Myocyte (in vitro differentiated cells): ENCODE data around the gene DPP10. TPM values are rescaled to one million over a fixed set of nuclear protein-coding genes. Genes with fewer than 3 reads are reported as not detected.
"Not testable (repeated sequence)": the region's sequence is repeated elsewhere in the genome, so short reads cannot be mapped to it uniquely, and the experiment has no call there.

Source experiments
- DNase-seq: peaks from one replicate; pipeline ENCODE4 v3.0.0-alpha.2; 2012; ENCODE audit warnings: low read depth
- total RNA-seq: library from RNA; depleted of rRNA; stranded (reverse); fragments of >200 nt; gene quantifications from 2 replicates; pipeline ENCODE4 v1.2.3, GENCODE V29; 2014

DPP10 gene
- total RNA-seq, 1 donor from 2014 or later = not detected

DNA sequence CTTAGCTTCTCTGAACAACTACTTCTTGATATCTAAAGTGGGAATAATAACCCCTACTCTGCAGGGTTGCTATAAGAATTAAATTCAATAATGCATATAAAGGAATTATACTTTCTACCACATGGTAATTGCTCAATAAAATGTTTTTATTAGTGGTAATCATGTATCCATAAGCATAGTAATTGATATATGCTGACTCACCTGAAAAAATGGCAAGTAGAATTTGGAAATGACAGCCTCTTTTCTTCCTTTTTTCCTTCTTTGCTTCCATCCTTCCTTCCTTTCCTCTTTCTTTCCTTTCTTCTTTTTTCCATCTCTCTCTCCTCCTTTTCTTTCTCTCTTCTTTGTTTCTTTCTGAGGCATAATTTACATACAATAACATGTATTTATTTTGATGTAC is 65.3 kb downstream of the DPP10 start:
- no peak for DNase-seq

DNA sequence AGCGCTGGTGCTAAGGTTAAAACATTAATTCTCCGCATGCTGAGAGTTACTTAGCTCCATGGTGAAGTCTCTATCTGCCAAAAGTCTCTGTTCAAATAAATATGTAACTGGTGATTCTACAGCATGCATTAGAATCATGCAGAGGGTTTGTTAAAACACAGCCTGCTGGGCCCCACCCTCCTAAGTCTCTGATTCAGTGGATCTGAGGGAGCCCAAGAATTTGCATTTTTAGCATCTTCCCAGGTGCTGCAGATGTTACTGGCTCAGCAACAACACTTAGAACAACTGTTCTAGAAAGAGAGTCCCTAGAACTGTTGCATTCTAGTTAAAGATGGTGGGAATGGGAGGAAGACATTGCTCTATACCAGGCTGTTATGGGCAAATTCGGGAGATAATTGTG is 73.4 kb downstream of the DPP10 start:
- no peak for DNase-seq

DNA sequence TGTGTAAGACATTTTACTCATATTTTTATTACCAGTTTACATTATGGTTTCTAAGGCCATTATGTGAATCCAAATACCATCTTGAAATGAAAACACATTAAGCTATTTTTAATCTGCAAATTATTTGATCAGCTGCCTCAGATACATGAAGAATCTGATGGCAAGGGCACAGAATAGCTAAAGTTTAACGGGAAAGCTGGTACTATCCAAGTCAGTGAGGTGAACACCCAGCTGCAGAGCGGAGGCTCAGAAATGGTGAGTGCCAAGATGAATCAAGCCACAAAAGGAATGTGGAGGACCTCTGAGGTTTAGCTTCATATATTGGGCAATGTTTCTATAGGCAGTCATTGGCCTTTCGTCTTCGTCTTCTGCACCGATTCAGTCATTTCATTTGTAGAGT is 75.1 kb downstream of the DPP10 start:
- no peak for DNase-seq

DNA sequence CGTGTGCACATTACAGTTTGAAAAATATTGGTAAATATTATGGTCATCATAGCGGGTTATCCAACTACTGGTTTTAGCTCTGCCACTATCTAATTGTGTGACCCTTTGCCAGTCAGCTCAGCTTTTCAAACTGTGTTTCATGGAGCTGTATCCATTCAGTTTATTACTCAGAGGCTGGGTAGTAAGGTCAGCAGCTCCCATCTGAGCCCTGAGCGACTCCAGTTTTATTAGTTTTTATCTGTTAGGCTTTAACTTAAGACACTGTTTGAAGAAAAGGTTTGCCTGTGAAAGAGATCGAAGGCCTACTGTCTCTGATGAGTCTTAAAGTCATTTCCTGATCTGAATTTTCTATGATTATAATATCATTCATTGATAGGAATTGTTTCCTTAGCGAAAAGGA is 76.3 kb downstream of the DPP10 start:
- no peak for DNase-seq

DNA sequence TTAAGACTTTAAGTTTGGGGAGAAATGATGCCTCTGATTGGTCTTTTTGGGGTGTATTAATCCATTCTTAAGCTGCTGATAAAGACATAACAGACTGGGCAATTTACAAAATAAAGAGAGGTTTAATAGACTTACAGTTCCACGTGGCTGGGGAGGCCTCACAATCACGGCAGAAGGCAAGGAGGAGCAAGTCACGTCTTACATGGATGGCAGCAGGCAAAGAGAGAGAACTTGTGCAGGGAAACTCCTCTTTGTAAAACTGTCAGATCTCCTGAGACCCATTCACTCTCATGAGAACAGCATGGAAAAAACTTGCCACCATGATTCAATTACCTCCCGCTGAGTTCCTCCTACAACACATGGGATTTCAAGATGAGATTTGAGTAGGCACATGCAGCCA is 80.2 kb downstream of the DPP10 start:
- DNase-seq = not testable (repeated sequence)

DNA sequence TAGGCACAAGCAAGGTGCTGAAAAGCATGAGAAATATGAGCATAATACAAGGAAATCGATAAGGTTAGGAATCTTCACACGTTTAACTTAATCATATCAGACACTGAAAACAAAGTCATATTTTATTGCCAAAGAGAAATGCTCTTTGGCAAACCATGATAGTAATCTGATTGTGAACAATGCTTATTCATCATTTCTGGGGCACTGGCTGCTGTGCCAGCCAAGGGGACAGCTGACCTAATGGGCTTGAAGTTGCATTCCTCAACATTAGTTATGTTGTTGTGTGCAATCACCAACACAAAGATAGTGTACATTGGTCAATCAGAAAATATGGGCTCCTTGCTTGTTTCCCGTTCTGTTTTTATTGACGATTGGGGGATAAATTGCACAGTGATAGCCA is 83.5 kb downstream of the DPP10 start:
- no peak for DNase-seq

DNA sequence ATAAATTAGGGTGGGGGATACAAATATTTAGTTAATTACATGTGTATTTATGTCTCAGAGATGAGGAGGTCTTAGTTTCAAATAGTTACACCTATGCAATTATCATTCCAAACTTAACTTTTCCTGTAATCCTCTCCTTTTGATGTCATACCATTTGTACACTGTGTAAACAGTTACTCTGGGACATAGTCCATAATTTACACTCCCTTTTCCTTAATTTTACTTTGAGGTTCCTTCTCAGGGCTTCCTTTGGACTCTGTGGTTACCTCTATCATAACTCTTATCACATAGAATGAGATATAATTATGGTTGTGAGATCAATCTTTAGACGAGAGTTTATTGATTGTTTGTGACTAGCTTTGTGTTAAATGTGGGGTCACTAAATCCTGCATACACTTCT is 84.4 kb downstream of the DPP10 start:
- no peak for DNase-seq

DNA sequence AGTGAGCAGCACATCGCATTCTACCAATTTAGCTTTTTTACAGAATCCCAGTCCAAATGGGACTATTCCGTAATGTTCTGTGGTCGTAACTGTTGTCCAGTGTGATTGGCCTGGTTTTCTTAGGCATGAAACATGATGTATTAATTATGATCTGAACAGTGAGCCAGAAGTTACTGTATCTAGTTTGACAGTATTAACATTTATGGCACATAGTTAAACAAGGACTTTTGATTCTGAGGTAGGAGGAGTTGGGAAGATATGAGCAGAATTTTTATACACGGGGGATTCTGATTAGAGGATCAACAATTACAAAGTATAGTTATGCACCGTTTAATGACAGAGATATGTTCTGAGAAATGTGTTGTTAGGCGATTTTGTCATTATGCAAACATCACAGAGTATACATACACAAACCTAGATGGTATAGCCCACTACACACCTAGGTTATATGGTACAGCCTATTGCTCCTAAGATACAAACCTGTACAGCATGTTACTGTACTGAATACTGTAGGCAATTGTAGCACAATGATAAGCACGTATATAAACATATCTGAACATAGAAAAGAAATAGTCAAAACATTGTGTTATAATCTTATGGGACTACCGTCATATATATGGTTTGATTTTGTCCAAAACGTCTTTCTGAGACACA is 85.0 kb downstream of the DPP10 start:
- DNase-seq = no peak

DNA sequence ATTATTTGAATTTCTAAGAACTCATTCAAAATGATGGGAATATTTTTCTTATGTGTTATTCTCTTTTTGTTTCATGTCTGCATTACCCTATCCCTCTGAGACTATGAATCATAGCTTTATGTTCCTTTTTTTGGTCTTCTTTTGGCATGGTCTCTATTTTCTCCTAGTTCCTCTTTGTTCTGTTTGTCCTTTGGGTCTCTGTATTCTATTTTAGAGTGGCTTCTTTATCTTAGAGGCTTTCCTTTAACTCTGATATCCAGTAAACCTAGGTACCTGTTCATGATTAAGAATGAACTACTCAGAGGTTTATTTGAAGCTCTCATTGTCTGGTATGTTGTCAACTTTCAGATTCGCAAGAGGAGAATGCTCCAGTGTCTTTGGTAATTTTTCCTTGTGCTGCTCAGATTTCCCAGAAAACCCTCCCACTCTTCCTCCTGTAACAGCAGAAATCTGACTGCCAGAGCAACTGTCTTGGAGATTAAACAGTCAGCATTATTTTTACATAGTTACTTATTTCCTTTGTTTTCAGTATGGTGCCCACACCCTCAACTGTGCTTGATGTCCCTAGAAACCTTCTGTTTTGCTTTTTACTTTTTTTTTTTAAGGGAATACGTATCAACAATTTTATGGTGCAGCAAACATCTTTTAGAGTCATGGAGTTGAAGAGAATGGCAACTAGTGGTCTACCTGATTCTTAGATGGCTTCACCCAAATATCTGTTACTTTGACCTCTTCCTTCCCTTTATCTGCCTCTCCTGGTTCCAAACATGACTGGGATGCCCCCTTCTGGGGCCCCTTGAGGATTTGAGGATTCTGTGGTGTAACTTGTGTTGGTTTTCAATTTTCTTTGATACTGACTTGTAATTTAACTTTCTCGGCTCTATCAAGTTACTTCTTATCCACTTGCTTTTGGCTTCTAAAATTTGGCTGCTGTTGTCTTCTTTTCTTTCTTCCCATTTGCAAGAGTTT is 92.0 kb downstream of the DPP10 start:
- DNase-seq = no peak

DNA sequence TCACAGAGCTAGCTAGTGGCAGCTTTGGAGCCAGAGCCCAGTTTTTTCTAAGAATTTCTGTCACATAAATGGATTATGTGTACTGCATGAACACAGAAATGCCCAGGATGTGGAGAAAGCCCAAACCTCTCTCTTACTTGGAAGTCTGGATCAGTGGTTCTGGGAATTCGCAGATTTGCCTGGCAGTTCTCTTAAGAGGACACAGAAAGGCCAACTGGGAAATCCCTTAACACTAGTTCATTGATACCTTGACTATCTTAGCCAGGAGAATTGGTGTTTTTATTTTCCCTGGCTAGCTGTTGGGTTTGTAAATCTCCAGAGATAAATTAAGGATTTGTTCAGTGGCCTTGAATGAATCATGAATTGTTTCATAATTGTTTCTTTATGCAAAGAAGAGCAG is 95.3 kb downstream of the DPP10 start:
- no peak for DNase-seq

DNA sequence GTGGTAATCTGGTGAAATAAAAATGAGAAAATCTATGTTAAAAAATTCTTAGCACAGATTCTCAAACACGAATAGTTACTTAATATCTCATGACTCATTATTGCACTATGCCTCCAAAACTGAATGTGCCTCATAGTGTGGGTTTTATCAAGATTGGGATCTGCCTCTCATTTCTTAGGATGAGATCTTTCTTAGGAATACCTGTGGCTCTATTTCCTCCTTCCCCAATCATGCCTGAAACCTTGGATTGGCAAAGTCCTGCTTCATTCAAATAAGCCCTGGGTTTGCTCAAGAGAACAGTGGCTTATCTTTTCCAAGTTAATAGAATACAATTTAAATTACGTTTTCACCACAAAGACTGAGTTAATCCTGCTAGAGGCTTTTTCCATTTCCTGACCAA is 100.3 kb downstream of the DPP10 start:
- DNase-seq = no peak

DNA sequence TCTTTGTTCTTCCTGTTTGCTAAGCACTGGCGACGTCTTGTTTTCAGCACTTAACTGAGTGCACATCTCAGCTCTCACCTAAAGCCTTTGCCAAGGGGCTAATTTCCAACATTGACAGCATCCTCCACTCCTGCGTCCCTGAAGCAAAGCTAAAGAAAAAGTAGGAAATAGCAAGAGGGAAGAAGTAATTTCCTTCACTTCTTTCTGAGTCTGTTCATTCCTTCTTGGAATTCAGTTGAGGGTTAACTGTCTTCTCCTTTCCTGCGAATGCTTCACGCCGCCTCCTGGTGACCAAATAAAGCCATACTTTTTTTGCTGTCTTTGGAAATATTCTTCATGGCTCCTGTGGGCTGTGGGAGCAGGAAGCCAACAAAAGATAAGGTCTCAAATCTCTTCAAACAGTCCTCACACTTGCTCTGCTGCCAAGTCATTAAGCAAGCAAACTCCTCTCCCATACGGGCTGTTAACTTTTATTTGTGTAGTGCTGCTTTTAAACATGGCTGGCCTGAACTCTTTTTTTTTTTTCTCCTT is 100.9 kb downstream of the DPP10 start:
- no peak for DNase-seq

DNA sequence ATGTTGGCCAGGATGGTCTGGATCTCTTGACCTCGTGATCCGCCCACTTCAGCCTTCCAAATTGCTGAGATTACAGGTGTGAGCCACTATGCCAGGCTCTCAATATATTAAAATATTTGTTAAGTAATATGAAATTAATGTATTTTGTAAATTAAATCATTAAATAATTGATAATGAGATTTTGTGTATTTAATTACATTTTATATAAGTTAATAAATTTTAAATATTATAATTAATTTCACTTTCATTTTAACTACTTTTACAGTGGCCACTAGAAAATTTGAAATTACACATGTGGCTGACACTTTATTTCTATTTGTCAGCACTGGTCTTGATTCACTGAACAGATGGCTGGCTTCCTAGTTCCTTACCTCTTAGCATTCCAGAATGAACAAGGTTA is 102.6 kb downstream of the DPP10 start:
- DNase-seq = no peak

DNA sequence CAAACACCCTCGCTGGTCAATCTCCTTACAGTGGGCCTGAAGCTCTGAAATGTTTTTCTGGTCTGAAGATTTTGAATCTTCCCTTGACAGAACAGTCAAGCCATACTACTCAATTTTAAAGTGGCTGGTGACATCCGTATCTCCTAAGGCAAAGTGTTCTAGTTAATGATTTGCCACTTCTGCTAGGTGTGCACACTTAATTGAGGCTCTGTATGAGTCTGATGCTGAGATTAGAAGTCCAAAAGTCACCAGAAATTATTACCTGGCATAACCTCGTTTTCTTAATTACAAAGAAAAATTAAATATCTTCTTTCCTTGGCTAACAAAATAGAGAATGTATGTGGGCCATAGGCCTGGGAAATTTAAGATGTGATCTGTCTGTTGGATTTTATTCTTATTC is 104.1 kb downstream of the DPP10 start:
- DNase-seq = no peak

DNA sequence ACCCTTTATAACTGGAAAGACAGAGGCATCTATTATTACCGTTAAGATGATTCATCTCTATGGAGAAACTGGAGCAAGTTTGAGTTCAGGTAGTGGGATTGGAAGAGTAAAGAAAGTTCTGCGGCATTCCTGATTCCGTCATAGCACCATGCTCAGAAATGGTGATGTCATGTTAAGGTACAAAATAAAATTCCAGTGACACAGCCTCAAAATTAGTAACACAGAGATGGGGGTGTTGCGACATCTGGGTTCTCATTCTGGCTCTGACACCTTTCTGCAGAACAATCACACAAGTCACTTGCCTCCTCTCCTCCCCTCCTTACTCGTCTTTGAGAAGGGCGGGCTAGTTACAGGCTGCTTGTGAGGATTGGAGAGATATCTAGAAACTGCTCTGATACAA is 105.7 kb downstream of the DPP10 start:
- DNase-seq = no peak

DNA sequence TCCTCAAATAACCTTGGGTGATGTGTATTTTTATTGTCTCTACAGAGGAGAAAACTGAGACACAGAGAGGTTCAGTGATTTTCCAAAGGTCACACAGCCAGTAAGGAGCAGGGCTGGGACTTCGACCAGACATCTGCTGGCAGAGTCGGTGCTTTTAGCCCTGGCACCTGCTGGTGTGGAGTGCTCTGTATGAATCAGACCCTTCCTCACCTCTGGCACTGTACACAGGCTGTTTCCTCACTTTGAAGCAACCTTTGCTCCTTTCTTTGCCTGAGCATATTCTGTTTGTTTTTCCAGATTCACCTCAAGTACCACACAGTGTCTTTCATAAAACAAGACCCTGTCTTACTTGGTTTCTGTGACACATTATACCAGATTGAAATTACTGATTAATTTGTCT is 107.9 kb downstream of the DPP10 start:
- no peak for DNase-seq

DNA sequence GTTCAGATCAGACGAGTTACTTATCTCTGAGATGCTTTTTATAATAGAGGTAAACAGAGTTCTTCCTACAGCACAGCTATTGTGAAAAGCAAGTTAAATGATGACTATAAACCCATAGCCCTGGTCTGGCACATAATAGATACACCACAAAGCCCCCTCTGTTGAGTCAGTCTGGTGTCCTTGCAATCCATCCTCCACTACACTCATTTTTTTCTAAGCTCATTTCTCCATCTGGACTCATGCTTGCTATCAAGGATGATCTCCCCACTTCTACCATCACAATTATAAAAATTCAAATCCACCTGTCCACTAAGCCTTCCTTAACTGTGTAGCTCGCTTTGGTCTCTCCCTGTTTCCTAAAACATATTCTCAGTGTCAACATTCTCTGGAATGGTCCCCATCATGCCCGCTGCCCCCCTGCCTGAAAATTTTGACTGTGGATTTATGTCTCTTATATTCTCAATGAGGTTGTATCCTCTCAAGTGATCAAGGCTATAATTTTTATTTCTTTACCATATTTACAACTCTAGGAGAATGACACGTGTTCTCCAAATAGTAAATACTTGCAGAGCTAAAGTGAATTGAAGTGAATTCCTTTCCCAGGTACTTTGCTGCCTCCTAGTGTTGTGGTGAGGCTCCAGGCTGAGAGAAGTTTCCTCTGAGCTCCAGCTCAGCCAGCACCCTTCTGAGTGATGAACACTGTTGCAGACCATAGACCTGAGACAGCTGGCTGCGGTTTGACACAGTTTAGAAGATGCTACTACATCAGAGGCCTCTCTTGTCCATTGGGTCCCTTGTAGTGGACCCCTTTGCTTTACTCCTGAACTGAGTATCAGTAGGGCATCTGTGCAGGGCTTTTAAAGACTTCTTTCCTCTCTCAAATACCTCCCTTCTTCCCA is 108.7 kb downstream of the DPP10 start:
- DNase-seq = peak; percentile 1

DNA sequence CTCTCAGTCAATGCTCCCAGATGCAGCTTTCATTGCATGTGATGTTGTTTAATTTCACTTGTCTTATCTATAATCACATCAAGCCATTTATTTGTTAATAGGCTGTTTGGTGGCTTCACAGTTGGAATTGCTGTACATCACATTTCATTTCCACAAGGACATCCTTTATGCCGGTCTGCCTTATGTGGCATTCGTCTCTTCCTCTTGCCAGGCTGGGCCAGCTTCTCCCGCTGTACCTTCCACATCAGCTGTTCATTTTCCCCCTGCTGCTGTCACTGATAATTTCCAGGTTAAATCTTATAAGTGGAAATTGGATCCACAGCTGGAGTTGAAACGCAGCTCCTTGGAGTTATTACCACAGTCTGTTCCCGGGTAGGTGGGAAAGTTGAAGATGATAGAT is 110.6 kb downstream of the DPP10 start:
- DNase-seq = no peak

DNA sequence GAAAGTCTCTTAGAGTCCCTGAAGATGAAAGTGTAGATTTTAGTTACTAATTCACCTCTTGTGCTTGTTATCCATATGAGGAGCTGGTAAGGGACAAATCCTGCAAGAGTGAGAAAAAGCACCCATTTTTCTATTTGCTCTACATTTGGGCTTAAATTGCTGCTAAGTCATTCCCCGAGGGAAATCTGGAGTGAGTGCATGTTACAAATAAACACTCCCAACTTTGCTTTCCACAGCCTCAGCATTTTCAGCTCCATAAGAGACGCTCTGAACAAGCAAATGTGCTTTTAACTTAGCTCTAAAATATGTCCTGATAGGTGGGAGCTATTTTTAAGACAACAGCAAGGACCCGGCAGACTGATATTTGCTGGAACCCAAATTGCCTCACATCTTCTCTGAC is 126.7 kb downstream of the DPP10 start:
- no peak for DNase-seq

DNA sequence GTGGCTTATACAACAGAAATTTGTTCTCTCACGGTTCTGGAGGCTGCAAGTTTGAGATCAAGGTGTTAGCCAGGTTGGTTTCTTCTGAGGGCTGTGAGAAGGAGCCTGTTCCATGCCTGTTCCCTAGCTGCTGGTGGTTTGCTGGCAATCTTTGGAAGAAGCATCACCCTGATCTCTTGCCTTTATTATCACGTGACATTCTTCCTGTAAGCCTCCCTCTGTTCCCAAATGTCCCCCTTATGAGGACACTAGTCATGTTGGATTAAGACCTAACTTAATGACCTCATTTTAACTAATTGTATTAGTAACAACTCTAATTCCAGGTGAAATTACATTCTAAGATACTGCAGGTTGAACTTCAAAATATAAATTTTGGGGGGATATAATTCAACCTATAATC is 135.2 kb downstream of the DPP10 start:
- no peak for DNase-seq

DNA sequence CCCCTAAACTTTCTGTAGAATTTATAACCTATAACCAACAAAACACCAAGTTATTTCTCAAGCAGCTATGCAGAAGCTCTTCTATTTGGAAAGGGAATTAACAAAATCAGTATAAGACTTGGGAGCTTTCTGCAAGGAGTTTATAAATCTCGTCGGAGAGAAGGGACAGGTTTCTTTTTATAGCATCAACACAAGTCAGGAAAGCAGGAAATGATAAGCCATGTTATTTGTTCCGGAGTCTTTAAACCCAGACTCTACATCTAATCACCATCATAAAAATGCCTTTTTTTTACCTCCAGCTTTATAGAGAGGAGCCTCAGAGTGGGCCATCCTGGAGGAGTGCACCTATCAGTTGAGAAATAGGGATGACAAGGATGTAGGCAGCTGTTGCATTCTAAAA is 137.1 kb downstream of the DPP10 start:
- no peak for DNase-seq

DNA sequence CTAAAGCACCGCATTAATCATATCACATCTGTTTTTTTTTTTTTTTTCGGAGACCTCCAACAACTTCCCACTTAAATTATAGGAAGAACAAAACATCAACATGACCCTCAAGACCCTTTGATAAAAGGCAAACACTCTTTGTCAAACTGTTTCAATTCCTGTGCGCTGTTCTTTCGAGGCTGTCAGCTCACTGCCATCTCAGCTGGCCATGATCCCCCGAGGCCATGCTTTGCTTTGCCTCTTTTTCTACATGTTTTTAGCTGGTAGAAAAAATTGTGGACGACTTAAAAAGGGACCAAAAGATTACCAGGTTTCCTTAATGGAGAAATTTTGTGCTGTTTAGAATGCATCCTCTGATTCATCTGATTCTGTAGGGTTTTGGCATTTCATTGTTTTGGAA is 138.2 kb downstream of the DPP10 start:
- no peak for DNase-seq
